GM19328 (cell line): Measurements from ENCODE around the gene LAMTOR4.

ENCODE experiments used
- ATAC-seq: cut with Tn5 transposase; IDR thresholded peaks from one replicate; pipeline ENCODE4 v1.9.1; 2021; ENCODE audit warnings: mild to moderate bottlenecking, moderate library complexity; ENCODE audit not compliant: unreplicated experiment

The LAMTOR4 gene

DNA sequence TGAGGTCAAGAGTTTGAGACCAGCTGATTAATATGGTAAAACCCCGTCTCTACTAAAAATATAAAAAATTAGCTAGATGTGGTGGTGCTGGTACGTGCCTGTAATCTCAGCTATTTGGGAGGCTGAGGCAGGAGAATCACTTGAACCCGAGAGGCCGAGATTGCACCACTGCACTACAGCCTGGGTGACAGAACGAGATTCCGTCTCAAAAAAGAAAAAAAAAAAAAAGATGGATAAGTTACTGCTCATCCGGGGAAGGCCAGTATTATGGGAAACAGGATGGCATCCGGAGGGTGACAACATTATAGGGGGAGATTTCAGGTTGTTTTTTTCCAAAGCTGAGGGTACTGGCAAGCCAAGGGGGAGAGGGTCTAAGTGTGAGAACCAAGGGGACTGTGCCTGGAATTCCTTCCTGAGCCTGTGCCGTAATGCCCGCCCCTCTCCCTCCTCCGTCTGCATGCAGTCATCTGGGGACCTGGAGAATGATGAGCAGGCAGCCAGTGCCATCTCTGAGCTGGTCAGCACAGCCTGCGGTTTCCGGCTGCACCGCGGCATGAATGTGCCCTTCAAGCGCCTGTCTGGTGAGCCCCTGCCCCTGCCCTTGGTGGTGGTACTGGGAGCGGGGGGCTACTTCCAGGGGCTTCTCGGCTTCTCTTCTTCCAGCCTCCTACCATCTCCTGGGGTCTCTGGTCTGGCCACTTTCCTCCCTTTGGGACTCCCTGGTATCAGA lies 4.4 kb downstream of the LAMTOR4 start:
- ATAC-seq: no peak

DNA sequence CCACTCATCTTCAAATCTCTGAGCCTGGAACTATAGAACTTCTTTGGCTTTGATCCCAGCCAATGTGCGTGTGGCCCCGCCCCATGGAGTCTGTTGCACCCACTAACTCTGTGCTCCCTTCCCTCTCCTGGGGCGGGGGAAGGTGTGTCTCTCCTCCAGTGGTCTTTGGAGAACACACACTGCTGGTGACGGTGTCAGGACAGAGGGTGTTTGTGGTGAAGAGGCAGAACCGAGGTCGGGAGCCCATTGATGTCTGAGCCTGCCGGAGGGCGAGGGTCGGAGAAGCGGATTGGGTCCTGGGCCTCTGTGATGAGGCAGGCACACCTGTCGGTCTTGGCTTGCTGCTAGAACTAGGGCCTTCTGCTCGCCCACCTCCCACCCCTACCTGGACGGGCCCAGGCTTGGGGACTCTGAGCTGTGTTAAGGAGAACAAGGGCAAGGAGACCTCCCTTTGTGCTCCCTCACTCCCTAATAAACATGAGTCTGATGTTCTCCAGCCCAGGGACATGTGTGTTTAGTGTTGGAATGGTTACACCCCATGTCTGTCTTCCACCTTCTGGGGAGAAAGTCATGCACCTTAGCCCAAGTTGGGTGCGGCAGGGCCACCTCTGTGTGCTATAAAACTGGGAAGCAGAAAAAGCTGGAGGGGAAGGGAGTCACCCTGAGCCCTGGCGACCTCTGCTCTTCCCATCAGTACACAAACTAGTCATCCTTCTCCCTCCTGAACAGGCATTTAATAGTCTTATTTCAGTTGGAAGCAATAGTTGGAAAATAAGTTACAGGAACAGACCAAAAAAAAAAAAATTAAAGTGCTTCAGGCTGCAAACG lies 5.2 kb downstream of the LAMTOR4 start:
- ATAC-seq: no peak

DNA sequence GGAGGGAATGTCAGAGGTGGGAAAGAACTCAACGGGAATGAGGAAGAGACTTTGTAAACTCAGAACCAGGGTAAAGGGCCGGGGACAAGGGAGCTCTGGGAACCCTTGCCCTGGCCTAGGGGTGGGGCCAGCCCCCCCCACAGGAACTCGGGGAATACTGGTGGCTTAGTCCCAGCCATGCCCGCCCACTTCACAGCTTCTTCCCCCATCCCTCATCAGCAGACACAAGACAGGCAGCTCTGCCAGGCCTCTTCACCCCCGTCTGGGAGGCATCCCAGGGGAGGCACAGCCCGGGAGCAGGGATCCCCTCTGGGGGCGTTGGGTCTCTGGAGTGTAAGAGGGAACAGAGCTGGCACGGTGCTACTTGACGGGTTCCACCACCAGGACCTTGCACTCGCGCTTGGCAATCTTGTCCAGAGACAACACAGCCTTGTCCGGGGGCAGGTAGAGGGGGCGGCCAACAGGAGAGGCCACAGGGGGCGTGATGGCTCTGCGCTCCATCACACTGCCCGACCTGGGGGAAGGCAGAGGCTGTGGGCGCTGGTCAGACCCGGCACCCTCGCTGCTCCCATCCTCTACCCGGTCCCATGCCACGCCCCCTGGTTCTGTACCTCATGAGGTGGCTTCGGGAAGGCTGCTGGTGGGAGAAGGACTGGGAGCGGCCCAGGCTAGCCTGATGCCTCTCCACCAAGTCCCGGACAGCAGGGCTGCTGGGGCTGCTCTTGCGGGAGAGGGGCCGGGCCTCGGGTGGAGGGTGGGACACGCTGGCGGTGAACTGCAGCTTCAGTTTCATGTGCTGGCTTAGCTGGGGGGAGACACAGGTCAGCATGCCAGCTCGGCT lies 6.2 kb downstream of the LAMTOR4 start:
- ATAC-seq: no peak

DNA sequence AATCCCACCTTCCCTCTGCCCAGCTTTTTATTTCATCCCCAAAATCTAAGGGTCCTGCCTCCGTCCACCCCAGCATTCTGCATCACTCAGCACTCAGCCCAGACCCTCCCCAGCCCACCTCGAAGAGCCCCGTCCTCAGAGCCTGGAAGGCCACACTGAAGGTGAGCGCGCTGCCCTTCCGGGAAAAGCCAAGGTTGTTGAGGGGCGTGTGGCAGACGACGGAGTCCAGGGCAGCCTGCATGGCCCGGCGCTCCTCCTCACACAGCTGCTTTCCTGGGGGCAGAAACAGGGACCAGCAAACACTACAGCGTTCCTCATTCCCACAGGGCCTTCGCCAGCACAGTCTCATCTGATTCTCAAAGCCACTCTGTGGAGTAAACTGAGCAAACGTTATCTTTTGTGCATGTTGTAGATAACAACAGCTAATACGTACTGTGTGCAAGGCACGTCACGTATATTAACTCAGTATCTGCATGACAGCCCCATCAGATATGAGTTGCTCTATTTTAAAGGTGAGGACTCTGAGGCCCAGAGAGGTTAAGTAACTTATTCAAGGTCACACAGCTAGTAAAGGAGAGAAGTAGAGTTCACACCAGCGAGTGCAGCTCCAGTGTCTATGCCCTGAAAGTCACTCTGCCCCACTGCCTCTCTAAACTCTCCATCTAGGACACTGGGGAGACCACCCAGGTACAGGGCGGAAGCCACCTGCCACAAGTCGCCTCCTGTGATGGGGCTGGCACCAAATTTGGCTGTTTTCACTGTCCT lies 7.0 kb downstream of the LAMTOR4 start:
- no peak for ATAC-seq

DNA sequence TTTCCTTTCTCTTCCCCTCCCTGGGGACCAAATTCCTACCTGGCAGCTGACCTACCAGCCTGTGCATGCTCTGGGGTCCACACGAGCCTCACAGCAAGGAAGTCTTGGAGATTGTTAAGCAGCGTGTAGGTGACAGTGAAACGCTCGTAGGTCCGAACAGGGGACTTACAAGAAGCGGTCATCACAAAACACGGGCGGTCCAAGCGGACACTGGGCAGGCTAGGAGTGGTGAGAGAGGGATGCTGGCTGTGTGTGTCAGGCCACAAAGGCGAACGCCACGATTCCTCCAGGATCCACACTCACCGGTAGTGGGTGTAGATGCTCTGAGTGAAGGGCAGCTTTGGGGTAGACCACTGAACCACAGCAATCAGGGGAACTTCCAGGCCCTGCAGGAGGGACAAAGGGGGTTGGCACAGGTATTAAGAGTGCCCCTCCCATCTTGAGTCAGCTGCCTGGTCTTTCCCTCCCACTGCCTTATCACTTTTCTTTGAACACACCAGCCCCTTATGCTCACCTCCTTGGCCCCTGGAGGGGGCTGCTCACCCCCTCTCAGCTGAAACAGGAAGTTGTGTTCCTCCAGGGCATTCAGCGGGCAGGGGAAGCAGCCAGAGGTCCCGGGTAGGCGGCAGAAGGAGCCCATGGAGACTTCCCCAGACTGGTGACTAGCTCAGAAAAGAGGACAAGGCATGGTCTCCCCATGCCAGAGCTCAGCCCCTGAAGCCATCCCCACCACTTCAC lies 7.8 kb downstream of the LAMTOR4 start:
- no peak for ATAC-seq

DNA sequence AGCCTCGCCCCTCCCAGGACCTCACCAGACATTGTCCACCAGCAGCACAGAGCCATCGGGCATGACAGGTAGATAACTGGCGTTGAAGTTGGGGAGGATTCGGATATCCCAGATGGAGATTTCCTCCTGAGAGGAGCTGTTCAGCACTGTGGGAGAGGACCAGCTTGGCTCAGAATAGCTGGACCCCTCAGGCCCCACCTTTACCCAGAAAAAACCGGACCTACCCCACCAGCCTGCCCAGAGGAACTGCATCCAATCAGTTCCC lies 8.3 kb downstream of the LAMTOR4 start:
- no peak for ATAC-seq

DNA sequence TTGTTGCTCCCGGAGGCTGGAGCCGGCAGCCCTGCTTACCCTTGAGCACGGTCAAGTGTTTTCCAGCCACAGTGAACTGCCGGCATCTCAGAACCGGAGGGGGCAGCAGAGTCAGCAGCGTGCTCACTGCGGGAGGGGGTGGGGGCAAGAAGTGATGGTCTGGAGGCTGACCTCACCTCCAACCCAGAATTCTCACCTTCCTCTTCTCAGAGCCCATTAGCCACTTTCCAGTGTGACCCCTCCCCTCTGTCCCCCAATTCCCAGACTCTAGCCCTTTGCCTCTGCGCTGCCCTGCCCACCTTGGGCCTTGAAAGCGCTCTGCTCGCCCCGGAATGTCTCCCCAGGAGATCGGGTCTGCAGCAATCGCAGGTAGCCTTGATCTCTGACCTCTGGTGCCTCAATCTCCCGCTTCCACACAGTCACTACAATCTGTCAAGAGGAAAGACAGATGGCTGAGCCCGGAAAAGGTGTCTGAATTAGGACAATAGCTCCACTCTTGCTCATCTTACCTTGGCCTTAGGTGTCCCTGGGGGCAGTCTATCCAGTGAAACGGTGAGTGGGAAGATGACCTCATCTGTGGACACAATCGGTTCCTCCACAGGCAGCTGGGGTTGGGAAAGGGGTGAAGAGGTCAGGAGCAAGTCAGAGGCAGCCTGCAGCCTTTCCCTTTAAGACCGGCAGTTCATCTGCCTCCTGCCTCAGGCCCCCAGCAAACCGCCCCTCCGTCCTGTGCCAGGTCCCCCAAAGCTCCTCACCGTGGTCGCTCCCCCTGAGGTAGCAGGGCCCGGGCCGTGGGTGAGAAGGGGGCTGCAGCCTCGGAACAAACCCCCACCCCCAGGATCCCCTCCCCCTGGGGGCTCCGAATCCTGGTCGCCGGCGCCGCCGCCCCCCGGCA lies 8.9 kb downstream of the LAMTOR4 start:
- ATAC-seq: no peak

DNA sequence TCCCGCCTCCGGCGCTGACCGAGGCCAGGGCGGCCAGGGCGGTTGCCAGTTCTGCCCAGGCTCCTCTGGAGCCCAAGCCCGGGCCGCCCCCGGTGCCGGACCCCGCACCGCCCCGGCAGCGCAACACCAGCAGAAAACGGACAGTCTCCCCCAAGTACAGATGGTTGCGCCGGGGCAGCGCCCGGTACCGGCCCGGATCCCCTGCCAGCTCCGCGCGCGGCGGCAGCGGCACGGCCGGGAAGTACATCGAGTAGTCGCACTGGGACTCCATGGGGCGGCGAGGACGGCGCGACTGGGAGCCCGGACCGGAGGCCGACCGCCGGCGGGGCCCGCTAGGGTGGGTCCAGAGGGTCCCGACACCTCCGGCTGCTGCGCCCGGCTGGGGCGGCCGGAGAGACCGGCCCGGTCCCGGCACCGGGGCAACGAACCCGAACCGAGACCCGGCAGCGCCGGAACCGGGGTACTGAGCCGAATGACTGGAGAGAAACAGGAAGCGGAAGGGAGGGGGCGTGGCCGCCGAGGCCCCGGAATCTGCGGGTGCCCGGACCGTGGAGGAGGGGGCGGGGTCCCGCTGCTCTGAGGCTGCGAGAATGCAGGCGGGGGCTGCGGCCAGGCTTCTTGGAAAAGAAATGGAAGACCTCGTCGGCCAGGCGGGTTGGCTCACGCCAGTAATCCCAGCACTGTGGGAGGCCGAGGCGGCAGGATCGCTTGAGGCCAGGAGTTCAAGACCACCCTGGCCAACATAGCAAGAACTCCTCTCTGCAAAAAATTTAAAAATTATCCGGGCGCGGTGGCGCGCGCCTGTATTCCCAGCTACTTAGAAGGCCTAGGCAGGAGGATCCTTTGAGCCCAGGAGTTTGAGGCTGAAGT lies 9.7 kb downstream of the LAMTOR4 start, which contains the start of gene TRAPPC14:
Gene TRAPPC14 (minus strand): TSS at position 495 of the 870 bp plus-strand sequence. CDS start 224 bp downstream, at position 271.
- ATAC-seq: no peak

DNA sequence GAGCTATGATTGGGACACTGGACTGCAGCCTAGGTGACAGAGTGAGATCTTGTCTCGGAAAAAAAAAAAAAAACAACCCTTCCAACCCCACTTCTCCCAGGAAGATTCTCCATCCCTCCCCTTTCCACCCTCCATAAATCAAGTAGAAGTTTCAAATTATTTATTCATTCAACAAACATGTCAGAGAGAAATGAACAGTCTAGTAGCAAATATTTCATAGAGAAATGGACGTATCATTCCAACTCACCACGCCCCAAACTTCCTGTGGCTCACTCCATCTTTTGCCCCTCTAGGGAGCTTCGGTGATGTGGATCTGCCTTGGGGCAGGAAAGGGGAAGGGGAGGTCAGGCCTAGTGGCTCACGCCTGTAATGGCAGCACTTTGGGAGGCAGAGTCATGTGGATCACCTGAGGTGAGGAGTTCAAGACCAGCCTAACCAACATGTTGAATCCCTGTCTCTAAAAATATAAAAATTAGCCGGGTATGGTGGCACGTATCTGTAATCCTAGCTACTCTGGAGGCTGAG lies 10.4 kb downstream of the LAMTOR4 start:
- ATAC-seq: no peak

DNA sequence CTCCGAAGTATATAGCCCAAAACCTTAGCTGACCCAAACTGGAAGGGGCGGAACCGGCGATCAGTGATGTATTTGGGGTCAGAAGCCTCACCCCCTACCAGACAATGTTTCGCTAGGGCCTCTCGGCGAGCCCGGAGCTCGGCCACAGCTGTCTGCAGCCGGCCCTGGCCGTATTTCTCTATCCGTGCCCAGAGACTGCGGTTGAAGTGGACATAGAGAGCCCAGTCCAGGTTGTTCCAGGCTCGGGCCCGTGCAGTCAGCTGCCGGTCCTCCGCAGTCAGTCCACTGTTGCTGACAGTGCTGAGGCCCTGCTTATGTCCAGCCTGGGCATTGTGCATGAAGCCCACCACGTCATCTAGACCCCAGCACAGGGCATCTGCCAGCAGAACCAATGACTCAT lies 11.3 kb downstream of the LAMTOR4 start:
- ATAC-seq: no peak

DNA sequence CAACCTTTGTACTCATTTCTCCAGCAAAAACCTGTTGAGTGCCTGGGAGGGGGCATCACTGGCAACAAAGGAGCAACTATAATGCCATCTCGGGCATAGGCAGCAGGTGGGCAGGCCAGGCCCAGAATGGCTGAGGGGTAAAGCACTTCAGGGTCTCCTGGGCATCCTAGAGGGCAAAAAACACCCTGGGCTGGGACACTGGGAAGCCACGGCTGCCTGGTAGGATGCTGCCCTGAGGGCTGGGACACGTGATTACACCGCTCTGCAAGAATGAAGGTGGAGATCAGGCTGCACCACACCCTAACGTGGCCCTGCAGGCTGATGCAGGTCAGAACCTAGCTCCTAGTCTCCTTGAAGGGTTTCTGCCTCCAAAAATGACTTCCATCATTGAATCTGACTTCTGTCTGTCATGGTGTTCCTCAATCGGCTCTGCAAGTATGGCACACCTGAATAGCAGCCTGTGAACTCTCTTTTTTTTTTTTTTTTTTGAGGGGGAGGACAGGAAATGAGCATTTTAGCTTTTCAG lies 14.4 kb downstream of the LAMTOR4 start:
- no peak for ATAC-seq

DNA sequence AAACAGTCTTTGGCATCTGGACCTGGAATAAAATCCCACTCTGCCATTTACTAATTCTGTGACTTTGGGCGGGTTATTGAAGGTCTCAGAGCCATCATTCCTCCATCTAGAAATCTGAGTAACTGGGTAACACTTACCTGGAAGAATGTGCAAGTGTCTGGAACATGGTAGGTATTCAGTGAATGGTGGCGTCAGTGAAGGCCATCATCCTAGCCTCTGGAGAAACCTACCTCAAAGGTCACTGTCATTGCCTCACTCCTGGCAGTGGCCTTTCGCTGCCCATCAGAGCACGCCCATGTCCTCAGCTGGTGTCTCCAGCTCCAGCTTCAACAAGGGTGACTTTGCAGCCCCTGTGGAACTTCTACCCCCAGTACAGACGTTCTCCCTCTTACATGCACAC lies 15.2 kb downstream of the LAMTOR4 start:
- no peak for ATAC-seq

DNA sequence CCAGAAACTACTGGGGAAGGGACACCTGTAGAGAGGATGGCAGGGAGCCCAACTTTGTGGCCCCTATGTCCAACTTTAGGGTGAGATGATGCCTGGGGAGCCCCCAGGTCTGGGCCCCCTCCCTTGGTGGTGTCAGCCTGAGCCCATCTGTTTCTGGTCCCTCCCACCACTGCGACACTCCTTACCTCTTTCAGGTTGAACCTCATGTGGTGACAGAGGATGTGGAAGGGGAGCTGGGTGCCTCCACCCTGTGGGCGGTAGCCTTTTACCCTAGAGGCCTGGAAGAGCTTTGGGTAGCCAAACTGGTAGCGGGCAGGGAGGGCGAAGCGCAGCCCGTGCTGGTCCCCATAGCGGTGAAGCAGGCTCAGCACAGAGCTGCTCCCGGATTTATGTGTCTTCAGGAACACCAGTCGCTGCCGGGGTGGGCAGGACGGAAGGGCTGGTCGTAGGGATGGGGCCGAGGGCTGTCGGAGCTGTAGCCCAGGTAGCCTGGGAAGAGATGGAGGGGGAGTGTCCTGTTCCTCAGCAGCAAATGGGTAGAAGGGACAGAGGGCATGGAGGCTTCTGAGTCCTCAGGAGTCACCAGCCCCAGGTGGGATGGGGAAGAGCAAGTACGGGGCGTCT lies 17.7 kb downstream of the LAMTOR4 start:
- no peak for ATAC-seq

DNA sequence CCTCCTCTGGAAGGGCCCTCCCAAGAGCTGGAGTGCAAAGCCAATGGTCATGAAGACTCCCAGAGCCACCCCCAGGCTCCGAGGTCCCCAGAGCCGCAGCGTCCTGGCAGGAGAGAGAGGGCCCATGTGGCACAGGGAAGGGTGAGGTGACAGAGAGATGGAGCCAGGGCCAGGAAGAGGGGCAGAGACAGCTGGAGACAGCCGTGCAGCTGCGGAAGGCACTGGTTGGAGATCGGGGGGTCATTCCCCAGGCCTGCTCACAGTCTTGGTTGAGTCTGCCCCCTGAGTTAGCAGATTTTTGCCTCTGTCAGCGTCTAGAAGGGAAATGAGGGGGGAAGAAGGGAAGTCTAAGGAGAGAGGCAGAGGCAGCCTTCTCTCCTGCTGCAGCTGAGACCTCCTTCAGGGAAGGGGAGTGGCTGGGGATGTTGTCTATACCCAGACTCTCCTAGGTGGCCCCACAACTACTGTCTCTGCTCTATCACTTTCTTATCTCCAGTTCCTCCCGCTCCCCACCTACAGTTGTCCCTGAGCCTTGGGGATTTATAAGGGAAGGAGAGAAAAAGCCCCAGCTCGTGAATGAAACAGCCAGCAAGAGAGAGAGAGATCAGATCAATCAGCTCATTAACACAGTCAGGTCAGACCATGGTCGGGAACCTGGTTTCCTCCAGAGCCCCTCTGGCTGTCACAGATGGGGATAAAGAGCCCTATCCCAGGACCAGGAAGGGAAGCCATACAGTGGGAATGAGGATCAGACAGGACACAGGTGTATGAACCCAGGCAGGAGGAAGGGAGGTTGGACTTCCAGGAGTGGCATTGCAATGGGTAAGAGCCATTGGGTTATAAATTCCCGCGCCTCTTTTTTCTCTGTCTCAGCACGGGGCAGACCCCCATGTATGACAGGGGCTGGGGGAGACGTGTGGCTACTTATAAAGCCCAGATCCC lies 18.5 kb downstream of the LAMTOR4 start:
- no peak for ATAC-seq

DNA sequence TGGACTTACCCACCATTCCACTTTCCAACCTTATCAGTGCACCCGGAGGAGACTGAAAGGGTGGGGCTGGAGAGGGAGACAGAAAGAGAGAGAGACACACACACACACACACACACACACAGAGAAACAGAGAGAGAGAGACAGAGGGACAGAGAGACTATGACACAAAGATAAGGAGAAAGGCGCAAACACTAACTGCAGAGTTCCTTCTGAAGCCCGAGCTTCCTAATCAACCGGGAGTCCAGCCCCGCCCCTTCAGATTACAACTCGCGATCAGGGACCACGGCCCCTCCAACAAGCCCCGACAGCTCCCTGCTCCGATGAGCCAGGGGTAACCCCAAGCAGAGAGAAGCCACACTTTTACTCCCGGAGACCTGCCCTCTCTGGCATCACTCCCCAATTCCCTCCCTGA lies 19.2 kb downstream of the LAMTOR4 start:
- no peak for ATAC-seq
